ENCODE data around the gene ROBO1. TPM values are rescaled to one million over a fixed set of nuclear protein-coding genes. Genes with fewer than 3 reads are reported as not detected.
A peak's percentile ranks its signal among the peaks of the same experiment; 100 is the strongest.

ROBO1 gene
- total RNA-seq, 6 experiments from 2014 or later: 1.1 to 7.2 (median 4.3) TPM

- Histone ChIP-seq H3K4me3 (no peak overlapping the region), H3K36me3 (no peaks in the 10 kb centered on the region), H3K27me3 (no peaks in the 10 kb centered on the region), H3K27ac (no peak overlapping the region), H3K9me3 (no peaks in the 10 kb centered on the region), H3K4me1 (no peaks in the 10 kb centered on the region)
- intact Hi-C loops (cut with DNase I): no loop called here
- WGBS (ENCODE audit: insufficient coverage, low coverage, low lambda C conversion rate, missing lambda C conversion rate): 57% methylated on average over 8 of the region's 8 CpGs
- TF ChIP-seq CTCF (IDR thresholded peaks at IDR 0.05): no peak
- TF ChIP-seq POLR2A (IDR thresholded peaks at IDR 0.05): no peak
- no peak for DNase-seq
- ATAC-seq: no peak
Observed at GRCh38 chr3:79531566-79532295, 236.1 kb downstream of the ROBO1 start.

GRCh38 chr3:79521221-79521848, 246.5 kb downstream of the ROBO1 start:
- H3K27ac ChIP-seq: no peak overlapping the region
- TF ChIP-seq POLR2A (IDR thresholded peaks at IDR 0.05) (no peak), CTCF (IDR thresholded peaks at IDR 0.05) (peak; percentile 58 to 71 (median 66))
- no peaks in the 10 kb centered on the region for H3K27me3 ChIP-seq
- DNase-seq: no peak
- WGBS (ENCODE audit: insufficient coverage, low coverage, low lambda C conversion rate, missing lambda C conversion rate): 5% methylated on average over 8 of the region's 8 CpGs
- H3K4me1 ChIP-seq: no peaks in the 10 kb centered on the region
- intact Hi-C loops (cut with DNase I): no loop called here
- peak; percentile 63 to 87 (median 74) for ATAC-seq
- H3K36me3 ChIP-seq: no peaks in the 10 kb centered on the region
- H3K9me3 ChIP-seq: no peaks in the 10 kb centered on the region
- no peak overlapping the region for H3K4me3 ChIP-seq

- ATAC-seq (peak; percentile 79 to 84 (median 82)), DNase-seq (no peak)
- H3K4me1 ChIP-seq: no peaks in the 10 kb centered on the region
- no peaks in the 10 kb centered on the region for H3K9me3 ChIP-seq
- no peaks in the 10 kb centered on the region for H3K36me3 ChIP-seq
- no peak overlapping the region for H3K27ac ChIP-seq
- TF ChIP-seq POLR2A (IDR thresholded peaks at IDR 0.05) (no peak), CTCF (IDR thresholded peaks at IDR 0.05) (peak; percentile 50 to 74 (median 69))
- 9% methylated on average over 2 of the region's 2 CpGs for WGBS (ENCODE audit: insufficient coverage, low coverage, low lambda C conversion rate, missing lambda C conversion rate)
- intact Hi-C loops (cut with DNase I): no loop called here
- no peaks in the 10 kb centered on the region for H3K27me3 ChIP-seq
- no peak overlapping the region for H3K4me3 ChIP-seq
Observed at GRCh38 chr3:79517766-79518413, 249.9 kb downstream of the ROBO1 start.

GRCh38 chr3:79516795-79517194, 251.0 kb downstream of the ROBO1 start:
- TF ChIP-seq POLR2A (IDR thresholded peaks at IDR 0.05) (no peak), CTCF (IDR thresholded peaks at IDR 0.05) (no peak)
- 39% methylated on average over 4 of the region's 4 CpGs for WGBS (ENCODE audit: insufficient coverage, low coverage, low lambda C conversion rate, missing lambda C conversion rate)
- intact Hi-C loops (cut with DNase I): no loop called here
- H3K27ac ChIP-seq: no peak overlapping the region
- no peaks in the 10 kb centered on the region for H3K9me3 ChIP-seq
- no peaks in the 10 kb centered on the region for H3K36me3 ChIP-seq
- ATAC-seq (no peak), DNase-seq (no peak)
- H3K4me1 ChIP-seq: no peaks in the 10 kb centered on the region
- no peaks in the 10 kb centered on the region for H3K27me3 ChIP-seq
- H3K4me3 ChIP-seq: no peak overlapping the region

Measured in right lobe of liver (tissue), 6 donors.